HepG2 (cell line): ENCODE data around the gene TMEM117. TPM values are rescaled to one million over a fixed set of nuclear protein-coding genes. Genes with fewer than 3 reads are reported as not detected.

Source experiments
- CHD2 ChIP-seq: IDR thresholded peaks from 2 replicates; pipeline ENCODE4 v1.6.1; 2011; ENCODE audit warnings: low read depth, low read length, improper control_type of control experiment
- CHD4 ChIP-seq: fragments of 200-600 bp; sonication (generic); IDR thresholded peaks from 2 replicates; pipeline ENCODE4 v1.7.0; 2017; ENCODE audit warnings: mild to moderate bottlenecking, low read length, borderline replicate concordance
- EHMT2 ChIP-seq: fragments of 200-600 bp; sonication (generic); IDR thresholded peaks from 2 replicates; pipeline ENCODE4 v1.7.0; 2017; ENCODE audit warnings: antibody characterized with exemption, low read depth, low read length, borderline replicate concordance
- EP300 ChIP-seq, 3 experiments: sonication (generic) in 1 of 3; formaldehyde crosslinking in 1 of 3; IDR thresholded peaks; 2 replicates each; pipeline versions ENCODE4 v1.5.1 to v1.6.1; 2011 to 2020; ENCODE audit warnings: low read depth in 2 of 3, low read length in 2 of 3, borderline replicate concordance in 1 of 3, improper control_type of control experiment in 1 of 3, mild to moderate bottlenecking in 1 of 3, missing genetic modification reagents in 1 of 3, moderate library complexity in 1 of 3
- ETV5 ChIP-seq: IDR thresholded peaks from 2 replicates; pipeline ENCODE4 v1.6.1; 2018; ENCODE audit warnings: missing biosample characterization, missing genetic modification reagents, inconsistent platforms, borderline replicate concordance
- FOSL2 ChIP-seq: sonication (generic); formaldehyde crosslinking; IDR thresholded peaks from 2 replicates; pipeline ENCODE4 v1.4.0; 2020; ENCODE audit warnings: missing genetic modification reagents
- HNF4G ChIP-seq, 2 experiments: sonication (generic) in 1 of 2; formaldehyde crosslinking in 1 of 2; IDR thresholded peaks; 2 replicates each; pipeline versions ENCODE4 v1.4.0 to v1.6.1; 2011 to 2020; ENCODE audit warnings: borderline replicate concordance in 2 of 2, low read depth in 2 of 2, mild to moderate bottlenecking in 2 of 2, low read length in 1 of 2, missing genetic modification reagents in 1 of 2, moderate library complexity in 1 of 2
- KAT2B ChIP-seq: fragments of 150-350 bp; IDR thresholded peaks from 2 replicates; pipeline ENCODE4 v1.6.1; 2014; ENCODE audit warnings: low read depth, low read length, borderline replicate concordance
- MAFG ChIP-seq: sonication (generic); formaldehyde crosslinking; IDR thresholded peaks from 2 replicates; pipeline ENCODE4 v1.5.1; 2020; ENCODE audit warnings: mild to moderate bottlenecking, missing genetic modification reagents
- MLX ChIP-seq: IDR thresholded peaks from 2 replicates; pipeline ENCODE4 v1.6.1; 2016
- PHF8 ChIP-seq: sonication (generic); formaldehyde crosslinking; IDR thresholded peaks from 2 replicates; pipeline ENCODE4 v1.5.0; 2020; ENCODE audit warnings: missing genetic modification reagents
- ZBTB46 ChIP-seq: sonication (generic); formaldehyde crosslinking; IDR thresholded peaks from 2 replicates; pipeline ENCODE4 v1.4.0; 2020; ENCODE audit warnings: mild to moderate bottlenecking, missing genetic modification reagents, borderline replicate concordance
- ZC3H13 ChIP-seq: sonication (generic); formaldehyde crosslinking; IDR thresholded peaks from 2 replicates; pipeline ENCODE4 v1.8.1; 2023; ENCODE audit warnings: mild to moderate bottlenecking, missing genetic modification reagents, moderate library complexity
- ZNF326 ChIP-seq: sonication (generic); formaldehyde crosslinking; IDR thresholded peaks from 2 replicates; pipeline ENCODE4 v1.4.0; 2020; ENCODE audit warnings: missing genetic modification reagents, borderline replicate concordance
- ZNF343 ChIP-seq: sonication (generic); formaldehyde crosslinking; IDR thresholded peaks from 2 replicates; pipeline ENCODE4 v1.4.0; 2020; ENCODE audit warnings: mild to moderate bottlenecking, missing genetic modification reagents
- ZNF503 ChIP-seq: sonication (generic); formaldehyde crosslinking; IDR thresholded peaks from 2 replicates; pipeline ENCODE4 v1.4.0; 2020; ENCODE audit warnings: missing genetic modification reagents
- ZNF749 ChIP-seq: sonication (generic); formaldehyde crosslinking; IDR thresholded peaks from 2 replicates; pipeline ENCODE4 v1.8.0; 2022; ENCODE audit warnings: mild to moderate bottlenecking, missing genetic modification reagents, moderate library complexity, borderline replicate concordance
- ZSCAN20 ChIP-seq: sonication (generic); formaldehyde crosslinking; IDR thresholded peaks from 2 replicates; pipeline ENCODE4 v1.4.0; 2020; ENCODE audit warnings: missing genetic modification reagents, mild to moderate bottlenecking, borderline replicate concordance
- polyA plus RNA-seq, 8 experiments: library from polyadenylated mRNA; depleted of rRNA in 3 of 8; stranded (reverse) in 7 of 8; unstranded in 1 of 8; fragments of >200 nt; fragmentation: Illumina TruSeq in 4 of 8; extraction: Trizol in 4 of 8; gene quantifications; 2 replicates each; pipeline versions ENCODE4 v1.2.1 to v1.2.3, GENCODE V29; 2011 to 2016; ENCODE audit warnings: low read depth in 4 of 8, missing spikeins in 1 of 8, mixed read lengths in 1 of 8; ENCODE audit not compliant: insufficient read depth in 1 of 8
- total RNA-seq, 5 experiments: library from RNA; depleted of rRNA; stranded (reverse); fragments of >200 nt; fragmentation: Illumina TruSeq; extraction: Trizol; gene quantifications; 2 replicates each; pipeline ENCODE4 v1.2.3, GENCODE V29; 2016; ENCODE audit warnings: low read depth in 1 of 5
- TF ChIP-seq, protein P1 (sequence below): sonication (generic); formaldehyde crosslinking; IDR thresholded peaks from 2 replicates; pipeline ENCODE4 v1.4.0; 2020; ENCODE audit warnings: mild to moderate bottlenecking, missing genetic modification reagents
- TF ChIP-seq, protein P2 (sequence below): IDR thresholded peaks from 2 replicates; pipeline ENCODE4 v1.6.1; 2016; ENCODE audit warnings: missing compliant biosample characterization, missing genetic modification reagents, borderline replicate concordance

Gene TMEM117
- total and polyA plus RNA-seq, 2 of the 13 experiments (the other 11 are each of a cell fraction or from before 2014, with no cell fraction given): 2.8 to 8.5 TPM

GRCh38 chr12:43805860-43806736 is 29.8 kb upstream of the TMEM117 start, which contains the start of gene TWF1 (continued):
- TF ChIP-seq, protein P1, sequence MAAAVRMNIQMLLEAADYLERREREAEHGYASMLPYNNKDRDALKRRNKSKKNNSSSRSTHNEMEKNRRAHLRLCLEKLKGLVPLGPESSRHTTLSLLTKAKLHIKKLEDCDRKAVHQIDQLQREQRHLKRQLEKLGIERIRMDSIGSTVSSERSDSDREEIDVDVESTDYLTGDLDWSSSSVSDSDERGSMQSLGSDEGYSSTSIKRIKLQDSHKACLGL: peak; percentile 39; the same call in 1 of the 2 replicates
- TF ChIP-seq EHMT2: no peak
- no peak for TF ChIP-seq CHD4
- no peak for TF ChIP-seq MAFG (CRISPR knock-in tag)
- no peak for TF ChIP-seq ZNF749 (CRISPR knock-in tag)
- no peak for TF ChIP-seq HNF4G (IDR thresholded peaks at IDR 0.05; ENCODE audit: borderline replicate concordance, low read depth, low read length)
- no peak for TF ChIP-seq HNF4G (CRISPR knock-in tag; IDR thresholded peaks at IDR 0.05; ENCODE audit: borderline replicate concordance, low read depth)
- TF ChIP-seq ETV5 (CRISPR knock-in tag): peak; percentile 43
- no peak for TF ChIP-seq CHD2
- TF ChIP-seq ZC3H13 (CRISPR knock-in tag): no peak
- no peak for TF ChIP-seq EP300 (IDR thresholded peaks at IDR 0.05; ENCODE audit: low read depth in 2 of 2, low read length in 2 of 2)
- no peak for TF ChIP-seq EP300 (CRISPR knock-in tag; IDR thresholded peaks at IDR 0.05; ENCODE audit: borderline replicate concordance)
- peak; percentile 89 for TF ChIP-seq PHF8 (CRISPR knock-in tag)
- TF ChIP-seq ZBTB46 (CRISPR knock-in tag): no peak
- no peak for TF ChIP-seq KAT2B
- TF ChIP-seq ZNF343: no peak
- no peak for TF ChIP-seq ZNF503 (CRISPR knock-in tag)
- TF ChIP-seq, protein P2, sequence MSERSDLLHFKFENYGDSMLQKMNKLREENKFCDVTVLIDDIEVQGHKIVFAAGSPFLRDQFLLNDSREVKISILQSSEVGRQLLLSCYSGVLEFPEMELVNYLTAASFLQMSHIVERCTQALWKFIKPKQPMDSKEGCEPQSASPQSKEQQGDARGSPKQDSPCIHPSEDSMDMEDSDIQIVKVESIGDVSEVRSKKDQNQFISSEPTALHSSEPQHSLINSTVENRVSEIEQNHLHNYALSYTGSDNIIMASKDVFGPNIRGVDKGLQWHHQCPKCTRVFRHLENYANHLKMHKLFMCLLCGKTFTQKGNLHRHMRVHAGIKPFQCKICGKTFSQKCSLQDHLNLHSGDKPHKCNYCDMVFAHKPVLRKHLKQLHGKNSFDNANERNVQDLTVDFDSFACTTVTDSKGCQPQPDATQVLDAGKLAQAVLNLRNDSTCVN (CRISPR knock-in tag): no peak
- TF ChIP-seq FOSL2: peak; percentile 6; the same call in 1 of the 2 replicates
- TF ChIP-seq ZSCAN20 (CRISPR knock-in tag): peak; percentile 42; the same call in 1 of the 2 replicates
- no peak for TF ChIP-seq ZNF326 (CRISPR knock-in tag)
- TF ChIP-seq MLX: no peak
